T-cell (primary cell): ENCODE results near the gene PRCC. TPM values are rescaled to one million over a fixed set of nuclear protein-coding genes. Genes with fewer than 3 reads are reported as not detected.

Experiments used
- ATAC-seq, 4 experiments: fragments of 200-7000 bp in 3 of 4; fragments of 150-1000 bp in 1 of 4; cut with Tn5 transposase; replicated peaks in 1 of 4; 1 replicate in 3 of 4; 2 replicates in 1 of 4; pipeline ENCODE4 v1.10.0; 2021; ENCODE audit warnings: moderate library complexity in 3 of 4, mild to moderate bottlenecking in 2 of 4, moderate number of reproducible peaks in 1 of 4
- CTCF ChIA-PET, 2 donors: fragments of 300-600 bp; sonication (Branson Sonifier 250); formaldehyde crosslinking; loops; one replicate each; lab custom pipeline; 2022; ENCODE audit warnings: antibody characterized with exemption in 2 of 2; lab: Charles Lee
- POLR2A ChIA-PET, 2 donors: fragments of 300-600 bp; sonication (Branson Sonifier 250); formaldehyde crosslinking; loops; one replicate each; lab custom pipeline; 2022; ENCODE audit warnings: antibody characterized with exemption in 2 of 2; lab: Charles Lee
- DNase-seq, 35 experiments: peaks; one replicate each; pipeline versions ENCODE4 v3.0.0 to v3.0.0-alpha.2; 2013 to 2023
- H3K27ac ChIP-seq: one replicate; pipeline ENCODE4 v1.5.1; 2013; ENCODE audit warnings: low read length
- H3K27me3 ChIP-seq, 2 experiments: replicated peaks in 1 of 2; 1 replicate in 1 of 2; 2 replicates in 1 of 2; pipeline versions ENCODE4 v1.6.1 to v1.7.0; 2013; ENCODE audit warnings: low read length in 1 of 2, mixed read lengths in 1 of 2; ENCODE audit not compliant: control insufficient read depth in 2 of 2, insufficient read depth in 2 of 2; ENCODE audit errors: extremely low read depth in 1 of 2
- H3K36me3 ChIP-seq, 2 donors: 1 replicate in 1 of 2; 2 replicates in 1 of 2; pipeline versions ENCODE4 v1.6.1 to v1.7.0; 2013; ENCODE audit warnings: low read length in 1 of 2; ENCODE audit not compliant: control insufficient read depth in 2 of 2, insufficient read depth in 1 of 2; ENCODE audit errors: extremely low read depth in 1 of 2
- H3K4me1 ChIP-seq, 2 experiments: 1 replicate in 1 of 2; 2 replicates in 1 of 2; pipeline versions ENCODE4 v1.6.1 to v1.7.0; 2013; ENCODE audit warnings: low read length in 2 of 2, mixed read lengths in 1 of 2; ENCODE audit not compliant: insufficient read depth in 2 of 2, control insufficient read depth in 1 of 2; ENCODE audit errors: extremely low read depth in 1 of 2
- H3K4me3 ChIP-seq, 2 donors: 1 replicate in 1 of 2; 2 replicates in 1 of 2; pipeline versions ENCODE4 v1.5.1 to v1.7.0; 2013; ENCODE audit warnings: mild to moderate bottlenecking in 2 of 2, low read length in 1 of 2, moderate library complexity in 1 of 2; ENCODE audit not compliant: control insufficient read depth in 1 of 2; ENCODE audit errors: extremely low read depth in 1 of 2
- H3K9me3 ChIP-seq: 2 replicates; pipeline ENCODE4 v1.7.0; 2013
- H3K27ac Mint-ChIP-seq, 2 donors: one replicate each; pipeline ENCODE4 v1.8.0; 2020 to 2021; ENCODE audit warnings: mild to moderate bottlenecking in 2 of 2, mixed read lengths in 2 of 2
- H3K27me3 Mint-ChIP-seq, 2 donors: one replicate each; pipeline ENCODE4 v1.8.0; 2021 to 2022; ENCODE audit warnings: mixed read lengths in 2 of 2
- H3K36me3 Mint-ChIP-seq: one replicate; pipeline ENCODE4 v1.8.0; 2021; ENCODE audit warnings: mixed read lengths
- H3K4me1 Mint-ChIP-seq, 3 donors: one replicate each; pipeline ENCODE4 v1.8.0; 2020 to 2022; ENCODE audit warnings: mixed read lengths in 3 of 3, mild to moderate bottlenecking in 1 of 3
- H3K4me3 Mint-ChIP-seq, 3 donors: one replicate each; pipeline ENCODE4 v1.8.0; 2020 to 2022; ENCODE audit warnings: mild to moderate bottlenecking in 3 of 3, mixed read lengths in 3 of 3, moderate library complexity in 3 of 3
- H3K9me3 Mint-ChIP-seq, 3 donors: one replicate each; pipeline ENCODE4 v1.8.0; 2020 to 2022; ENCODE audit warnings: mixed read lengths in 3 of 3
- WGBS: methylation state at CpG from one replicate; pipeline ENCODE4 v1.1.5; 2013; ENCODE audit warnings: missing lambda C conversion rate; ENCODE audit not compliant: insufficient coverage; 5-methylcytosine and 5-hydroxymethylcytosine counted together
- total RNA-seq, 35 experiments: library from RNA in 6 of 35; stranded (reverse) in 6 of 35; fragments of 120-200 nt in 1 of 35; gene quantifications; one replicate each; pipeline versions ENCODE4 v1.2.1 to v1.2.4 and lab custom pipeline; 2013 to 2026

Gene PRCC
- total RNA-seq, 5 donors from 2014 or later (not counting 1 experiment from before 2014, with no cell fraction given), result 55.3 to 67.7 (median 65.4) TPM

GRCh38 chr1:156772728-156773497, 5.6 kb downstream of the PRCC start:
- Mint-ChIP-seq H3K27me3 (no peaks in the 10 kb centered on the region), H3K36me3 (peaks cover 41% of the 10 kb centered on the region), H3K27ac (peak overlapping the region in 1 of 2 donors; percentile 65), H3K4me3 (no peak overlapping the region), H3K4me1 (peaks cover 71 to 79% (median 73%) of the 10 kb centered on the region in 3 donors), H3K9me3 (no peaks in the 10 kb centered on the region)
- no peak for DNase-seq
- whole genome bisulfite sequencing, result 81% methylated on average over 7 of the region's 9 CpGs
- CTCF ChIA-PET, result interaction anchor here in 1 of 2 donors (1.1 kb wide), 1 partner anchor 46 kb away, joined by 3 read pairs; no protein-coding TSS in a partner anchor
- POLR2A ChIA-PET, result interaction anchor here (0.9 to 1.1 kb wide), 2 partner anchors 9 to 28 kb away, joined by 4 to 6 read pairs; no protein-coding TSS in a partner anchor
- no peak overlapping the region for H3K4me3 ChIP-seq
- H3K27ac ChIP-seq, result no peak overlapping the region
- peaks cover 30 to 39% of the 10 kb centered on the region in 2 experiments for H3K4me1 ChIP-seq
- peaks cover 15 to 20% of the 10 kb centered on the region in 2 donors for H3K36me3 ChIP-seq
- H3K27me3 ChIP-seq, result no peaks in the 10 kb centered on the region
- no peak for ATAC-seq
- no peaks in the 10 kb centered on the region for H3K9me3 ChIP-seq

- Mint-ChIP-seq H3K4me3 (no peak overlapping the region), H3K9me3 (no peaks in the 10 kb centered on the region), H3K4me1 (peaks cover 72 to 77% (median 73%) of the 10 kb centered on the region in 3 donors), H3K27me3 (no peaks in the 10 kb centered on the region), H3K27ac (no peak overlapping the region), H3K36me3 (peaks cover 39% of the 10 kb centered on the region)
- Histone ChIP-seq H3K4me1 (peaks cover 26 to 32% of the 10 kb centered on the region in 2 experiments), H3K27me3 (no peaks in the 10 kb centered on the region), H3K9me3 (no peaks in the 10 kb centered on the region), H3K4me3 (no peak overlapping the region), H3K36me3 (peaks cover 15 to 20% of the 10 kb centered on the region in 2 donors), H3K27ac (no peak overlapping the region)
- no peak for ATAC-seq
- CTCF ChIA-PET, result interaction anchor here in 1 of 2 donors (1.1 kb wide), 1 partner anchor 47 kb away, joined by 3 read pairs; no protein-coding TSS in a partner anchor
- DNase-seq, result no peak
- POLR2A ChIA-PET, result no interaction called here
- WGBS, result 67% methylated on average over 3 of the region's 3 CpGs
Measured at GRCh38 chr1:156773607-156774006, 6.3 kb downstream of the PRCC start.

- H3K4me1 Mint-ChIP-seq, result peaks cover 51 to 57% (median 53%) of the 10 kb centered on the region in 3 donors
- ATAC-seq (no peak), DNase-seq (no peak)
- peaks cover 30% of the 10 kb centered on the region for H3K36me3 Mint-ChIP-seq
- CTCF ChIA-PET, result no interaction called here
- H3K27me3 ChIP-seq, result no peaks in the 10 kb centered on the region
- no peaks in the 10 kb centered on the region for H3K9me3 ChIP-seq
- H3K4me3 ChIP-seq, result no peak overlapping the region
- H3K9me3 Mint-ChIP-seq, result no peaks in the 10 kb centered on the region
- 100% methylated on average over 1 of the region's 5 CpGs for WGBS
- no peak overlapping the region for H3K27ac ChIP-seq
- H3K4me1 ChIP-seq, result peaks cover 15 to 22% of the 10 kb centered on the region in 2 experiments
- peaks cover 10 to 12% of the 10 kb centered on the region in 2 donors for H3K36me3 ChIP-seq
- no peak overlapping the region for H3K4me3 Mint-ChIP-seq
- H3K27ac Mint-ChIP-seq, result no peak overlapping the region
- H3K27me3 Mint-ChIP-seq, result no peaks in the 10 kb centered on the region
- POLR2A ChIA-PET, result interaction anchor here (0.6 to 1.0 kb wide), 3 partner anchors 24 to 1289 kb away, joined by 3 to 5 read pairs (median 4); no protein-coding TSS in a partner anchor
Measured at GRCh38 chr1:156775799-156776198, 8.5 kb downstream of the PRCC start.

- POLR2A ChIA-PET, result no interaction called here
- H3K4me1 Mint-ChIP-seq, result peaks cover 53 to 58% (median 54%) of the 10 kb centered on the region in 3 donors
Measured at GRCh38 chr1:156776942-156777341, 9.6 kb downstream of the PRCC start.

GRCh38 chr1:156777573-156777972, 10.2 kb downstream of the PRCC start:
- H3K36me3 Mint-ChIP-seq, result peaks cover 38% of the 10 kb centered on the region
- ATAC-seq (peak in 2 of 4 experiments; percentile 33 to 46), DNase-seq (no peak)
- peak overlapping the region; percentile 9 to 66 for H3K27ac Mint-ChIP-seq
- no peaks in the 10 kb centered on the region for H3K27me3 Mint-ChIP-seq
- ChIA-PET CTCF (interaction anchor here in 1 of 2 donors (1.3 kb wide), 1 partner anchor 51 kb away, joined by 7 read pairs; no protein-coding TSS in a partner anchor), POLR2A (no interaction called here)
- H3K9me3 ChIP-seq, result no peaks in the 10 kb centered on the region
- peaks cover 48 to 57% (median 53%) of the 10 kb centered on the region in 3 donors for H3K4me1 Mint-ChIP-seq
- peaks cover 5 to 13% of the 10 kb centered on the region in 2 donors for H3K36me3 ChIP-seq
- H3K4me3 Mint-ChIP-seq, result peak overlapping the region in 1 of 3 donors; percentile 39
- no peaks in the 10 kb centered on the region for H3K9me3 Mint-ChIP-seq
- WGBS, result 33% methylated on average over 1 of the region's 1 CpG
- no peak overlapping the region for H3K27ac ChIP-seq
- peaks cover 14 to 16% of the 10 kb centered on the region in 2 experiments for H3K4me1 ChIP-seq
- no peak overlapping the region for H3K4me3 ChIP-seq
- H3K27me3 ChIP-seq, result no peaks in the 10 kb centered on the region

More at GRCh38 chr1:156776942-156777341, 9.6 kb downstream of the PRCC start:
- Histone ChIP-seq H3K36me3 (peaks cover 8 to 9% of the 10 kb centered on the region in 2 donors), H3K4me1 (peaks cover 15 to 16% of the 10 kb centered on the region in 2 experiments), H3K9me3 (no peaks in the 10 kb centered on the region), H3K27me3 (no peaks in the 10 kb centered on the region), H3K27ac (no peak overlapping the region), H3K4me3 (no peak overlapping the region)
- Mint-ChIP-seq H3K27me3 (no peaks in the 10 kb centered on the region), H3K27ac (no peak overlapping the region), H3K4me3 (peak overlapping the region in 1 of 3 donors; percentile 39), H3K9me3 (no peaks in the 10 kb centered on the region), H3K36me3 (peaks cover 32% of the 10 kb centered on the region)
- CTCF ChIA-PET, result interaction anchor here in 1 of 2 donors (1.3 kb wide), 1 partner anchor 51 kb away, joined by 7 read pairs; no protein-coding TSS in a partner anchor
- ATAC-seq (no peak), DNase-seq (no peak)
- WGBS, result 53% methylated on average over 2 of the region's 4 CpGs

GRCh38 chr1:156781585-156782186, 14.4 kb downstream of the PRCC start:
- ChIA-PET CTCF (no interaction called here), POLR2A (interaction anchor here in 1 of 2 donors (0.6 kb wide), 1 partner anchor 9 kb away, joined by 4 read pairs; no protein-coding TSS in a partner anchor)
- peaks cover 0 to 27% of the 10 kb centered on the region in 2 donors for H3K36me3 ChIP-seq

More at GRCh38 chr1:156781585-156782186, 14.4 kb downstream of the PRCC start:
- Mint-ChIP-seq H3K27me3 (no peaks in the 10 kb centered on the region), H3K4me1 (peaks cover 22 to 33% (median 32%) of the 10 kb centered on the region in 3 donors), H3K9me3 (no peaks in the 10 kb centered on the region), H3K27ac (no peak overlapping the region), H3K36me3 (peaks cover 29% of the 10 kb centered on the region), H3K4me3 (no peak overlapping the region)
- H3K27me3 ChIP-seq, result no peaks in the 10 kb centered on the region
- peaks cover 0 to 13% of the 10 kb centered on the region in 2 experiments for H3K4me1 ChIP-seq
- ATAC-seq (no peak), DNase-seq (no peak)
- H3K9me3 ChIP-seq, result no peaks in the 10 kb centered on the region
- no peak overlapping the region for H3K4me3 ChIP-seq
- H3K27ac ChIP-seq, result no peak overlapping the region
